PC-9 (cell line): ENCODE results near the gene RB1. TPM values are rescaled to one million over a fixed set of nuclear protein-coding genes. Genes with fewer than 3 reads are reported as not detected.

Experiments used
- BruUV-seq: library from RNA; stranded (reverse); fragments of 400-500 nt; replicated peaks from 2 replicates; lab custom pipeline; 2021; lab: Mats Ljungman, UMichigan
- CTCF ChIA-PET: fragments of 300-600 bp; sonication (Branson Sonifier 250); formaldehyde crosslinking; loops from one replicate; lab custom pipeline; 2022; ENCODE audit warnings: antibody characterized with exemption; lab: Charles Lee
- POLR2A ChIA-PET: fragments of 300-600 bp; sonication (Branson Sonifier 250); formaldehyde crosslinking; loops from one replicate; lab custom pipeline; 2022; ENCODE audit warnings: antibody characterized with exemption; ENCODE audit not compliant: unreplicated experiment; lab: Charles Lee
- DNase-seq, 2 experiments: peaks; one replicate each; pipeline versions ENCODE4 v3.0.0 to v3.0.0-alpha.2; 2015 to 2022; ENCODE audit warnings: mixed read lengths in 1 of 2
- H2AFZ ChIP-seq: fragments of 200-600 bp; sonication (generic); 2 replicates; pipeline ENCODE4 v1.8.1; 2017; ENCODE audit warnings: antibody characterized with exemption
- H3F3A ChIP-seq: fragments of 200-600 bp; sonication (generic); 2 replicates; pipeline ENCODE4 v1.8.1; 2017; ENCODE audit warnings: antibody characterized with exemption, mild to moderate bottlenecking, low read depth; ENCODE audit not compliant: insufficient read depth
- H3K27ac ChIP-seq: fragments of 200-600 bp; sonication (generic); 2 replicates; pipeline ENCODE4 v1.6.1; 2016; ENCODE audit warnings: mixed run types
- H3K27me3 ChIP-seq: fragments of 200-600 bp; sonication (generic); 2 replicates; pipeline ENCODE4 v1.6.1; 2016; ENCODE audit warnings: low read depth, mixed run types; ENCODE audit not compliant: insufficient read depth
- H3K36me3 ChIP-seq: fragments of 200-600 bp; sonication (generic); 2 replicates; pipeline ENCODE4 v1.6.1; 2016; ENCODE audit warnings: low read depth, mixed run types
- H3K4me1 ChIP-seq: fragments of 200-600 bp; sonication (generic); replicated peaks from 2 replicates; pipeline ENCODE4 v1.6.1; 2016; ENCODE audit warnings: mixed run types; ENCODE audit not compliant: insufficient read depth
- H3K4me2 ChIP-seq: fragments of 200-600 bp; sonication (generic); 2 replicates; pipeline ENCODE4 v1.6.1; 2017; ENCODE audit warnings: mixed run types
- H3K4me3 ChIP-seq: fragments of 200-600 bp; sonication (generic); 2 replicates; pipeline ENCODE4 v1.6.1; 2016; ENCODE audit warnings: mixed run types
- H3K79me2 ChIP-seq: fragments of 200-600 bp; sonication (generic); 2 replicates; pipeline ENCODE4 v1.6.1; 2017; ENCODE audit warnings: low read depth, mixed run types
- H3K9me2 ChIP-seq: fragments of 200-600 bp; sonication (generic); 2 replicates; pipeline ENCODE4 v1.8.1; 2017; ENCODE audit warnings: mild to moderate bottlenecking; ENCODE audit not compliant: insufficient read depth
- H3K9me3 ChIP-seq: fragments of 200-600 bp; sonication (generic); 2 replicates; pipeline ENCODE4 v1.8.1; 2016; ENCODE audit warnings: low read depth; ENCODE audit not compliant: insufficient read depth
- H4K20me1 ChIP-seq: fragments of 200-600 bp; sonication (generic); 2 replicates; pipeline ENCODE4 v1.8.1; 2017; ENCODE audit not compliant: insufficient read depth
- EZH2 ChIP-seq: fragments of 200-600 bp; sonication (generic); IDR thresholded peaks from 2 replicates; pipeline ENCODE4 v1.8.0; 2017; ENCODE audit warnings: antibody characterized with exemption, low read depth
- intact Hi-C: fragments of 100-400 bp; cut with micrococcal nuclease; formaldehyde crosslinking; loops from one replicate; pipeline ENCODE4 v1.10.0; 2022; ENCODE audit not compliant: unreplicated experiment
- total RNA-seq: library from RNA; stranded (reverse); gene quantifications from 2 replicates; pipeline ENCODE4 v1.2.3, GENCODE V29; 2021
- TF ChIP-seq, protein P1 (sequence below): fragments of 200-600 bp; sonication (generic); conservative IDR thresholded peaks from 2 replicates; pipeline ENCODE4 v1.6.1; 2017; ENCODE audit warnings: mixed run types, antibody characterized with exemption, mild to moderate bottlenecking, moderate library complexity

The RB1 gene
- total RNA-seq, 1 experiment from 2014 or later = 23.7 TPM

DNA sequence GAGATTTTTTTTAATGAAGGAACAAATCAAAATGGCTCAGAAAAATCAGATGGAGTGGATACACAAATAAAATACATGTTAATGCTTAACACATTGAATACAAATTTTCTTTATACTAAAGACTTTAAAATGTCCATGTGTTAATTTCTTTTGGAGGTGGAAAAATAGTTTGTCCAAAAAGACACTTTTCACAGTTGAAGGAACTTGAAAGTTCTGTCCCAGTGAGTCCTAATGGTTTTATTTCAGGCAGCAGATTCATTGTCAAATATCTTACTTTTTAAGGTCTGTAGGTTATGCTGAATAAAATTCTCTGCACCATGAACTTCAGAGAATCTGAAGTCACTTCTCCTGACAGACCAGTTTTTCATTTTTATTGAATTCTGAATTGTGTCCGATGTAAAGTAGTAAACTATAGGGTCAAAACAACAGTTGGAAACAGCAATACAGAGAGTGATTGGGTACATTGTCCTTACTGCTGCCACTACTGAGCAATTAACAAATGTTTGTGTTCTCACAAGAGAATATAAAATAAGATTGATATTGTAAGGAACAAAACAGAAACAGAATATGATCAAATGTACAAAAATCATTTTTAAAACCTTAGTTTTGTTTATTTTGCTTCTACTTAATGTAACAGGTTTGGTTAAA, 107.7 kb downstream of the RB1 start:
- H3K27me3 ChIP-seq = no peaks in the 10 kb centered on the region
- no peaks in the 10 kb centered on the region for H3F3A ChIP-seq
- CTCF ChIA-PET = no interaction called here
- no peaks in the 10 kb centered on the region for H3K36me3 ChIP-seq
- H3K4me1 ChIP-seq = no peaks in the 10 kb centered on the region
- no peaks in the 10 kb centered on the region for H4K20me1 ChIP-seq
- H3K4me2 ChIP-seq = no peak overlapping the region
- no peaks in the 10 kb centered on the region for H3K9me2 ChIP-seq
- H2AFZ ChIP-seq = no peak overlapping the region
- no TSS peak for BruUV-seq
- POLR2A ChIA-PET = no interaction called here
- no peak overlapping the region for H3K27ac ChIP-seq
- no peak overlapping the region for H3K4me3 ChIP-seq
- no peaks in the 10 kb centered on the region for H3K9me3 ChIP-seq
- intact Hi-C loops = loop anchor here (5.0 kb wide), 1 partner anchor 121 kb away; the partner anchor contains the start of gene RCBTB2
- no peaks in the 10 kb centered on the region for H3K79me2 ChIP-seq
- no peak for DNase-seq
- TF ChIP-seq, protein P1, sequence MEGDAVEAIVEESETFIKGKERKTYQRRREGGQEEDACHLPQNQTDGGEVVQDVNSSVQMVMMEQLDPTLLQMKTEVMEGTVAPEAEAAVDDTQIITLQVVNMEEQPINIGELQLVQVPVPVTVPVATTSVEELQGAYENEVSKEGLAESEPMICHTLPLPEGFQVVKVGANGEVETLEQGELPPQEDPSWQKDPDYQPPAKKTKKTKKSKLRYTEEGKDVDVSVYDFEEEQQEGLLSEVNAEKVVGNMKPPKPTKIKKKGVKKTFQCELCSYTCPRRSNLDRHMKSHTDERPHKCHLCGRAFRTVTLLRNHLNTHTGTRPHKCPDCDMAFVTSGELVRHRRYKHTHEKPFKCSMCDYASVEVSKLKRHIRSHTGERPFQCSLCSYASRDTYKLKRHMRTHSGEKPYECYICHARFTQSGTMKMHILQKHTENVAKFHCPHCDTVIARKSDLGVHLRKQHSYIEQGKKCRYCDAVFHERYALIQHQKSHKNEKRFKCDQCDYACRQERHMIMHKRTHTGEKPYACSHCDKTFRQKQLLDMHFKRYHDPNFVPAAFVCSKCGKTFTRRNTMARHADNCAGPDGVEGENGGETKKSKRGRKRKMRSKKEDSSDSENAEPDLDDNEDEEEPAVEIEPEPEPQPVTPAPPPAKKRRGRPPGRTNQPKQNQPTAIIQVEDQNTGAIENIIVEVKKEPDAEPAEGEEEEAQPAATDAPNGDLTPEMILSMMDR = no peak
- TF ChIP-seq EZH2 = no peak

DNA sequence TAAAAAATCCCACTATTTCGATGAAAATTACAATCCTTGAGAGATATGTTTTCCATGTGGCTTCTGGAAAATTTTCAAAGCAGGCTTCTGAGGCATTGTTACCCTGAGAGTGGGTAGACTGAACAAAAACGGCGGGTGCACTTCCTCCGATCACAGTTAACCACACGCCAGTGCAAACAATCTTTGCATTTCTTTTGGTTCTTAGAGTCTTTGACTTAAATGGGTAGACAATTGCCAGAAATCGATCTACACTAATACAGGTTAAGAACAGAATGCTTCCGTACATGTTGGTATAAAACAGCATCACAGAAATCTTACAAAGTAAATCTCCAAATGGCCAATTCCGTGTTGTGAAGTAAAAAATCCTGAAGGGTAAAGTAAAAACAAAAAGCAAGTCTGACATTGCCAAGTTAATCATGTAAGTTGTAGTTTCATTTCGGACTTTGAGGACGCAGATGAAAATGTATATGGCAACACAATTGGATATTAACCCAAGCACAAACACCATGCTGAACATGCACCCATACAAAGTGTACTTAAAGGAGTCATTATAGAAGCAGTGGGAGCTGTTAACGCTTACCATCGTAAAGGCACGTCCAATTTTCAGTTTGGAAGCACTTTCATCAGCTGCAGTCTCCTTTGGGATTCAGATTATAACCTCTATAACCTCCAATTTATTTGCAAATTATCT, 108.4 kb downstream of the RB1 start:
- Histone ChIP-seq H3K4me1 (no peaks in the 10 kb centered on the region), H3F3A (no peaks in the 10 kb centered on the region), H3K27me3 (no peaks in the 10 kb centered on the region), H3K9me2 (no peaks in the 10 kb centered on the region), H3K36me3 (no peaks in the 10 kb centered on the region), H3K4me2 (no peak overlapping the region), H3K9me3 (no peaks in the 10 kb centered on the region), H3K4me3 (no peak overlapping the region), H3K27ac (no peak overlapping the region), H2AFZ (no peak overlapping the region), H4K20me1 (no peaks in the 10 kb centered on the region), H3K79me2 (no peaks in the 10 kb centered on the region)
- TF ChIP-seq, protein P1 = no peak
- TF ChIP-seq EZH2 = no peak
- ChIA-PET POLR2A (interaction anchor here (0.5 to 0.7 kb wide), 2 partner anchors 119 to 120 kb away, joined by 3 to 6 read pairs; no protein-coding TSS in a partner anchor), CTCF (no interaction called here)
- intact Hi-C loops = loop anchor here (5.0 kb wide), 1 partner anchor 120 kb away; the partner anchor contains the start of gene RCBTB2
- DNase-seq = no peak
- BruUV-seq = no TSS peak

DNA sequence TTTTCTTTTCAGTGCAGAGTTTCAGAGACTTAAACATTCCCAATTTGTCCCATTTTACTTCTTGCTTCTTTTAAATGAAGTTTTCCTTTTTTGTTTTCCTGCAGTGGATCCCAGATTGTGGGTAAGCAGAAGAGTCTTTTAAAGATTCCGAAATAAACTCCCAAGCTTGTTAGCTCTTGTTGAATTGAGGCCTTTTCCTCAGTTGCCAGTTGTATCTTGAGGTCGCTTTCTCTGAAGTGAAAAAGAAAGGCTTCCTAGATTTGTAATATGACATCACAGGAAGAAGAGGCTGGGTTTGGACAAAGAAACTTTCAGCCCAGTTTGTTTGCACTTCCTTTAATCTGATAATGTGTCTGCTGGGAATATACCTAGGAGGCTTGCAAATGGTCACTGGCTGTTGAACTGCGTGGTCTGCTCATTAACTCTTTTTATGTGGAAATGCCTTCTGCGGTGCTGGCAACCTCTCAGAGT, 109.4 kb downstream of the RB1 start, which contains the start of gene LPAR6:
Gene LPAR6, minus strand, starts transcription at position 233 of the 471 bp plus-strand sequence. CDS start 690 bp downstream, outside the sequence.
- no TSS peak for BruUV-seq
- ChIA-PET CTCF (no interaction called here), POLR2A (interaction anchor here (0.5 to 0.6 kb wide), 3 partner anchors 108 to 1509 kb away, joined by 3 to 6 read pairs (median 3); no protein-coding TSS in a partner anchor)
- TF ChIP-seq, protein P1 = no peak
- TF ChIP-seq EZH2 = no peak
- Histone ChIP-seq H3K9me3 (no peaks in the 10 kb centered on the region), H4K20me1 (no peaks in the 10 kb centered on the region), H3K36me3 (no peaks in the 10 kb centered on the region), H3K79me2 (no peaks in the 10 kb centered on the region), H3F3A (no peaks in the 10 kb centered on the region), H3K9me2 (no peaks in the 10 kb centered on the region), H3K4me3 (no peak within 1 kb of the TSS), H3K27ac (no peak within 1 kb of the TSS), H2AFZ (no peak within 1 kb of the TSS), H3K27me3 (no peaks in the 10 kb centered on the region), H3K4me2 (no peak within 1 kb of the TSS), H3K4me1 (no peaks in the 10 kb centered on the region)
- intact Hi-C loops = loop anchor here (5.0 kb wide), 1 partner anchor 119 kb away; the partner anchor contains the start of gene RCBTB2
- DNase-seq = no peak
